Calu3 (cell line): ENCODE measurements around the gene TBCA. TPM values are rescaled to one million over a fixed set of nuclear protein-coding genes. Genes with fewer than 3 reads are reported as not detected.

Source experiments
- Bru-seq: library from RNA; stranded (reverse); fragments of 400-500 nt; gene quantifications from one replicate; lab custom pipeline; 2021; lab: Mats Ljungman, UMichigan
- BruChase-seq, 2 experiments: library from RNA; stranded (reverse); fragments of 400-500 nt; gene quantifications; one replicate each; lab custom pipeline; 2021; lab: Mats Ljungman, UMichigan
- BruUV-seq: library from RNA; stranded (reverse); fragments of 400-500 nt; replicated peaks from 2 replicates; lab custom pipeline; 2021; lab: Mats Ljungman, UMichigan
- CTCF ChIA-PET: fragments of 300-600 bp; sonication (Branson Sonifier 250); formaldehyde crosslinking; loops from one replicate; lab custom pipeline; 2022; ENCODE audit warnings: antibody characterized with exemption; lab: Charles Lee
- DNase-seq: peaks from one replicate; pipeline ENCODE4 v3.0.0; 2022
- H3K27ac Mint-ChIP-seq: one replicate; pipeline ENCODE4 v1.8.0; 2022; ENCODE audit warnings: mixed read lengths; ENCODE audit not compliant: unreplicated experiment
- H3K27me3 Mint-ChIP-seq: one replicate; pipeline ENCODE4 v1.8.0; 2022; ENCODE audit warnings: mixed read lengths; ENCODE audit not compliant: unreplicated experiment
- H3K36me3 Mint-ChIP-seq: one replicate; pipeline ENCODE4 v1.8.0; 2022; ENCODE audit warnings: mild to moderate bottlenecking, moderate library complexity, mixed read lengths; ENCODE audit not compliant: insufficient read depth, unreplicated experiment
- H3K4me1 Mint-ChIP-seq: one replicate; pipeline ENCODE4 v1.8.0; 2022; ENCODE audit warnings: mild to moderate bottlenecking, low read depth, mixed read lengths; ENCODE audit not compliant: unreplicated experiment
- H3K4me3 Mint-ChIP-seq: one replicate; pipeline ENCODE4 v1.8.0; 2022; ENCODE audit warnings: mild to moderate bottlenecking, low read depth, moderate library complexity, mixed read lengths; ENCODE audit not compliant: unreplicated experiment
- H3K9me3 Mint-ChIP-seq: one replicate; pipeline ENCODE4 v1.8.0; 2022; ENCODE audit warnings: low read depth, mixed read lengths; ENCODE audit not compliant: unreplicated experiment
- CTCF ChIP-seq: fragments of 200-600 bp; IDR thresholded peaks from one replicate; pipeline ENCODE4 v1.8.0; 2022; ENCODE audit warnings: antibody characterized with exemption; ENCODE audit not compliant: unreplicated experiment
- intact Hi-C: fragments of 100-400 bp; cut with micrococcal nuclease; formaldehyde crosslinking; loops from one replicate; pipeline ENCODE4 v1.10.0; 2022; ENCODE audit not compliant: unreplicated experiment
- long read RNA-seq: library from polyadenylated mRNA; stranded (forward); transcript quantifications from one replicate; pipeline ENCODE4 v2.0.0, GENCODE V29; 2022
- total RNA-seq: library from RNA; stranded (reverse); gene quantifications from 2 replicates; pipeline ENCODE4 v1.2.3, GENCODE V29; 2022

TBCA gene
- total RNA-seq: 293 and 310 TPM in 2 replicates
- Bru-seq, nascent RNA: percentile 90 among the genes with signal in this experiment
- percentile 78 among the genes with signal in this experiment for BruChase-seq, experiment 1, labeled RNA remaining after a 6-hour chase
- BruChase-seq, experiment 2, labeled RNA remaining after a 2-hour chase: percentile 76 among the genes with signal in this experiment
- long read RNA-seq, transcript TBCA-202 (4 exons, 683 nt): major isoform, 245 of 262 reads
- long read RNA-seq, partial matches to known transcripts: 2 of 262 reads
- long read RNA-seq, other reads (novel, unspliced or antisense): 9 of 262 reads

- intact Hi-C loops: no loop called here
- H3K4me1 Mint-ChIP-seq: peaks cover 56% of the 10 kb centered on the region
- CTCF ChIA-PET: no interaction called here
- peaks cover 50% of the 10 kb centered on the region for H3K36me3 Mint-ChIP-seq
- no TSS peak for BruUV-seq
- H3K4me3 Mint-ChIP-seq: peak within 1 kb of the TSS; percentile 99
- H3K9me3 Mint-ChIP-seq: peaks cover 5% of the 10 kb centered on the region
- peak; percentile 95 for DNase-seq
- H3K27me3 Mint-ChIP-seq: no peaks in the 10 kb centered on the region
- no peak for TF ChIP-seq CTCF
- H3K27ac Mint-ChIP-seq: peak within 1 kb of the TSS; percentile 93
Measured at GRCh38 chr5:77775790-77776553, at the start of gene TBCA. Gene TBCA (minus strand): TSS chr5:77776339. CDS start chr5:77776257, 82 bp downstream.

GRCh38 chr5:77824981-77825380, 48.8 kb upstream of the TBCA start:
- Mint-ChIP-seq H3K4me1 (no peaks in the 10 kb centered on the region), H3K4me3 (no peak overlapping the region), H3K36me3 (no peaks in the 10 kb centered on the region), H3K9me3 (no peaks in the 10 kb centered on the region), H3K27me3 (peaks cover 50% of the 10 kb centered on the region), H3K27ac (no peak overlapping the region)
- TF ChIP-seq CTCF: no peak
- intact Hi-C loops: no loop called here
- BruUV-seq: no TSS peak
- CTCF ChIA-PET: no interaction called here
- DNase-seq: no peak

- no peak overlapping the region for H3K27ac Mint-ChIP-seq
Measured at GRCh38 chr5:77816686-77817085, 40.5 kb upstream of the TBCA start.

More at GRCh38 chr5:77816686-77817085, 40.5 kb upstream of the TBCA start:
- CTCF ChIA-PET: no interaction called here
- DNase-seq: no peak
- Mint-ChIP-seq H3K36me3 (no peaks in the 10 kb centered on the region), H3K27me3 (peaks cover 35% of the 10 kb centered on the region), H3K4me3 (no peak overlapping the region), H3K9me3 (peaks cover 3% of the 10 kb centered on the region), H3K4me1 (no peaks in the 10 kb centered on the region)
- no peak for TF ChIP-seq CTCF
- intact Hi-C loops: no loop called here
- BruUV-seq: no TSS peak
